ENCODE measurements around the gene PI4KA.
A peak's percentile ranks its signal among the peaks of the same experiment; 100 is the strongest.

PI4KA gene

DNA sequence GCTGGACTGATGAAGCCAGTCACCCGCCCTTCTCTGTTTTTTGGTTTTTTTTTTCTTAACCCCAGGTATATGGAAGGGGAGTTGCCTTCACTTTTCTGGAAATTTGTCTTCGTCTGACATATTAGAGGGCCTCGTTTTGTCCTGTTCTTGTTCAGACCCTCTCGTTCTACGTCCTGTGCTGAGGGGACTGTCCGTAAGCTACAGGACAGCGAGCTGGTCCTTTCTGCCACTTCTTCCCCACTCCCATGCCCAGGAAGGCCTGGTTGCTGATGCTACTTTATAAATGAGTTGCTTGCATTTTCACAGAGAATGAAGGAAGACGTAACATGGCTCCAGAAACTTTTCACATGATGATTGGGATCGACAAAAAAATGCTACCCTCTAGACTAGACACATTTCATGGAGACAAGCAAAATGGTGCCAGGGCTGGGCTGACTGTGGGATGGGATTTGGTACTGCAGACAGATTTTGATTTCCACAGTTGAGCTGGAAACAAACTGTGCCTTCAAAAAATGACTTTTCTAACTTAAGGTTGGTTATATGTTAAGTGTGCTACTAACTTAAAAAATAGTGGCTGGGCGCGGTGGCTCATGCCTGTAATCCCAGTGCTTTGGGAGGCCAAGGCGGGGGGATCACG is 31.4 kb upstream of the PI4KA start:
- no peaks in the 10 kb centered on the region for H3K4me1 ChIP-seq (ENCODE audit: control insufficient read depth, insufficient read depth, low read length)
- no peak overlapping the region for H3K27ac ChIP-seq (ENCODE audit: low read depth, low read length)
- H3K27me3 ChIP-seq (ENCODE audit: control insufficient read depth, insufficient read depth, low read length), result no peaks in the 10 kb centered on the region
- H3K9ac ChIP-seq (ENCODE audit: low read length), result no peak overlapping the region
- H3K36me3 ChIP-seq (ENCODE audit: control insufficient read depth, insufficient read depth, low read length), result peaks cover 10% of the 10 kb centered on the region
- no peak overlapping the region for H3K4me3 ChIP-seq (ENCODE audit: low read length)

DNA sequence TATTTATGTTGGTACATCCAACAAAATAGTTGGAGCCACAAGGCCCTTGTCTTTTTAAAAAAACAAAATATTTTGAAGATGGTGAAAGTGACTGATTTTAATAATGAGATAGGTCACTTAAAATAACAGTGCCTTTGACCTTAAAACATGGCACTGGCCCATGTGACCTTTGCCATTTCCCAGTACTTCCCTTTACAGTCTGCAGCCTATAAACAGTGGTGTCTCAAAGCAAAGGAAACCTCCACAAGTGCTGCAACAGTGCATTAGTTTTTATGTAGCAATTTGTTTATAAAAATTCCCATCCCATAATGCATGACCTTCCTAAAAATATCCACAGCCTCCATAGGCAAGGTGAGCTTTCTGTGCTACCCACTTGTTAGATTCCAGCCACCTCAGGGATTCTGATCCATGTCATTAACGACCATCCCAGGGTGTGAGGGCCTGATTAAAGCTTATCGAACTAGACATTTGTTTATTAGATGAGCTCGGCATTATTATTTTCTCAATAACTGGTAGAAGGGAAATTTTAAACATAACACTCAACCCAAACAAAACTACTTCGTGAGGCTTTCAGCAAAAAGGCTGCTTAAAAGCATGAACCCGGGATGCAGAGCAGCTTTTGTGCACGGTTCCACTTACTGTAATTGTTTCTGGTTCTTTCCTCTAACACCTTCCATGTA is 30.6 kb upstream of the PI4KA start:
- Histone ChIP-seq H3K27me3 (ENCODE audit: control insufficient read depth, insufficient read depth, low read length) (no peaks in the 10 kb centered on the region), H3K36me3 (ENCODE audit: control insufficient read depth, insufficient read depth, low read length) (peaks cover 10% of the 10 kb centered on the region), H3K9ac (ENCODE audit: low read length) (no peak overlapping the region), H3K27ac (ENCODE audit: low read depth, low read length) (no peak overlapping the region), H3K4me1 (ENCODE audit: control insufficient read depth, insufficient read depth, low read length) (no peaks in the 10 kb centered on the region), H3K4me3 (ENCODE audit: low read length) (no peak overlapping the region)

DNA sequence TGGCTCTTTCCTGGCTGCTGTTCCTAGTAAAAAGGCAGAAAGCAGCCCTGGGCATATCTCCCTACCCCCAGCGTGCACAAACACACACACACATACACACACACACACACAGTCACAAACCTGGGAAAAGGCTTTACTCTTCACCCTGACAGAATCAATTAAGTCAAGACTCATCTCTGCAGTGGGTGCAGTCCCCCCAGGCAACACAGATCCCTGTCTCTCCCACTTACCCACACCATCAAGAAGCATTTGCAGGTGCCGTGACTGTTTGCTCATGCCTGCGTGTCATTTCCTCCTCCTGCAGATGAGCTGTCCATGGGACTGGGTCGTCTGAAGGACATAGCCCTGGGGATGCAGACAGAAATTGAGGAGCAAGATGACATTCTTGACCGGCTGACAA is 28.8 kb upstream of the PI4KA start:
- no peaks in the 10 kb centered on the region for H3K4me1 ChIP-seq (ENCODE audit: control insufficient read depth, insufficient read depth, low read length)
- H3K36me3 ChIP-seq (ENCODE audit: control insufficient read depth, insufficient read depth, low read length), result peaks cover 20% of the 10 kb centered on the region
- H3K27me3 ChIP-seq (ENCODE audit: control insufficient read depth, insufficient read depth, low read length), result no peaks in the 10 kb centered on the region
- no peak overlapping the region for H3K4me3 ChIP-seq (ENCODE audit: low read length)
- no peak overlapping the region for H3K9ac ChIP-seq (ENCODE audit: low read length)
- no peak overlapping the region for H3K27ac ChIP-seq (ENCODE audit: low read depth, low read length)

DNA sequence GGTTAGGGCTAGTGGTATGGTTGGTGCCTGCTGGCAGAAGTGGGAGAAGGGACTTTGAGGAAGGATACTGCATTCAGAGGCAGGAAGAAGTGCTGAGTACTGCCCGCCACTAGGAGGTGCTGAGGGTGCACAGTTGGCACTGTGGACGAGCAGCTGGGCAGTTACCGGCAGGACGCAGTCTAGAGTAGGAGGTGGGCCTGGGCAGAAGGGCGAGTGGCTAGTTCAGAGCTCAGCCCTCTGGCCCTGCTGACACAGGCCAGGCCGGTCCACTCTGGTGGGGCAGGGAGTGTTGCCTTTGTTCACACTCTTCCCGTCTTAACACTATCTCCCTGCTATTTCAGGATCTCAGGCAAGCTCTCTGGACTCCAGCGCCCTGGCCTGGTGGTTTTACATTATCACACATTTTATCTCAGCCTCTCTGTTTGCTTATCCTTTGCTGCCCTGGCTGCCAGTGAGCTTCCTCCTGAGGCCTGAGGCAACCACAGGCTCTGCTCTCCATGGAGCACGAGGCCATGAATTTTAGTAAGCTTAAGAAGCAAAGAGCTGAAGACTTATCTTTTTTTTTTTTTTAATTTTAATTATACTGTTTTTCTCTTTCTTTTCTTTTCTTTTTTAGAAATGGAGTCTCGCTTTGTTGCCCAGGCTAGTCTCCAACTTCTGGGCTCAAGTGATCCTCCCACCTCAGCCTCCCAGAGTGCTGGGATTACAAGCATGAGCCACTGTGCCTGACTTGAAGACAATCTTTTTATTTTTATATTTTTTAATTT is 27.1 kb upstream of the PI4KA start:
- Histone ChIP-seq H3K9ac (ENCODE audit: low read length) (no peak overlapping the region), H3K4me3 (ENCODE audit: low read length) (no peak overlapping the region), H3K27me3 (ENCODE audit: control insufficient read depth, insufficient read depth, low read length) (no peaks in the 10 kb centered on the region), H3K36me3 (ENCODE audit: control insufficient read depth, insufficient read depth, low read length) (peaks cover 34% of the 10 kb centered on the region), H3K27ac (ENCODE audit: low read depth, low read length) (peak overlapping the region; percentile 21), H3K4me1 (ENCODE audit: control insufficient read depth, insufficient read depth, low read length) (no peaks in the 10 kb centered on the region)

DNA sequence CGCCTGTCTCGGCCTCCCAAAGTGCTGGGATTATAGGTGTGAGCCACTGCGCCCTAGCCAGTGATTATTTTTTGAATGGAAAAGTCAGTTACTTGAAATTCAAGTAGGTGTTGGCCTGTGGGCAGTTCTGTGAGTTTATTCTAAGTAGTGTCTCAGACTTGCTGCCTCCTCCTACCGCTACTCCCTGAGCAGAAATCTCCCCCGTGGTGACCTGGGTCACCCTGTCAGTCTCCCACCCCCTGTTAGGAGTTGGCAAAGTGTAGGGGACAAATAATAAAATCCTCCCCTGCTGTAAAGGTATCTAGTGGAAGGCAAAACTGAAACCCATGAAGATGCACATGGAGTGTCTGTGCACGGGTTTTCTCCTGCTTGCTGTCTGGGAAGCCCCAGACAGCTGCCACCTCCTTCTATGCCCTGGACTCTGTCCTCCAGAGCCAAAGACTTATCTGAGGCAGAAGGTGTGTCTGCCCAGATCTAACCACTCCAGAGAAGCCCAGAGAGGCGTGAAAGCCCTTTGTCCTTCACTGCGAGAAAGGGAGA is 26.5 kb upstream of the PI4KA start:
- H3K4me3 ChIP-seq (ENCODE audit: low read length), result no peak overlapping the region
- H3K27me3 ChIP-seq (ENCODE audit: control insufficient read depth, insufficient read depth, low read length), result no peaks in the 10 kb centered on the region
- no peak overlapping the region for H3K27ac ChIP-seq (ENCODE audit: low read depth, low read length)
- H3K9ac ChIP-seq (ENCODE audit: low read length), result no peak overlapping the region
- H3K36me3 ChIP-seq (ENCODE audit: control insufficient read depth, insufficient read depth, low read length), result peaks cover 34% of the 10 kb centered on the region
- no peaks in the 10 kb centered on the region for H3K4me1 ChIP-seq (ENCODE audit: control insufficient read depth, insufficient read depth, low read length)

DNA sequence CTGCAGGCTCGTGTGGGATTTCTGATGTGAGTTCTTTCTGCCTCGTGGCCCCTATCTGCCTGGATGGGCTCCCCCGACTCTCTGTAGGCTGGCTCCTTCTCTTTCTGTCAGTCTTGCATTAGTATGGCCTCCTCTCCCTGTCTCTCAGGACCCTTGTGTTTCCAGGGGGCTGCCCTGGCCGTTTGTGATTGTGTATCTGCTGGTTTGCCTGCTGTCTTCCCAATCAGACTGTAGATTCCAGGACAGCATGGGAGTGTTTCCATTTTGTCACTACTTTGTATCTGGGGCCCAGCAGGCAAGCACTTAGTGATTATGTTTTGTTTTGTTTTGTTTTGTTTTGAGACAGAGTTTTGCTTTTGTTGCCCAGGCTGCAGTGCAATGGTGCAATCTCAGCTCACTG is 25.8 kb upstream of the PI4KA start:
- H3K27ac ChIP-seq (ENCODE audit: low read depth, low read length), result no peak overlapping the region
- H3K4me3 ChIP-seq (ENCODE audit: low read length), result no peak overlapping the region
- peaks cover 34% of the 10 kb centered on the region for H3K36me3 ChIP-seq (ENCODE audit: control insufficient read depth, insufficient read depth, low read length)
- no peaks in the 10 kb centered on the region for H3K4me1 ChIP-seq (ENCODE audit: control insufficient read depth, insufficient read depth, low read length)
- H3K27me3 ChIP-seq (ENCODE audit: control insufficient read depth, insufficient read depth, low read length), result no peaks in the 10 kb centered on the region
- no peak overlapping the region for H3K9ac ChIP-seq (ENCODE audit: low read length)

DNA sequence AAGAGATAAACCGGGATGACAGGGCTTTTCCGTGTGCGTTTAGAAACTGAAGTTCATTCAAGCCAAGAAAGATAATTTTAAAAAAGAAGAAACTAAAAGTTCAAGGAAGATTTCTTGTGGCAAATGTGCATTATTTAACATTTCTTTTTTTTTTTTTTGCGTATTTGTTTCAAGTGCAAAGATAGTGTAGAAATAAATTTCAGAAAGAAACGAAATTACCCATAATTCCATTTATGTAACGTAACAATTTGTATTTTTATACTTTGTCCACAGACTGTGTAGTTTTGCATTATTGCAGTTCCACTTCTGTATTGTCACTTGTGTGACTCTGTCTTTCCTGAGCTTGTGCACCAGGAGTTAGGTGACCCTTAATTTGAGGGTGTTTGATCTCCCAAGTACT is 24.2 kb upstream of the PI4KA start:
- Histone ChIP-seq H3K4me1 (ENCODE audit: control insufficient read depth, insufficient read depth, low read length) (no peaks in the 10 kb centered on the region), H3K9ac (ENCODE audit: low read length) (no peak overlapping the region), H3K27ac (ENCODE audit: low read depth, low read length) (no peak overlapping the region), H3K36me3 (ENCODE audit: control insufficient read depth, insufficient read depth, low read length) (peaks cover 28% of the 10 kb centered on the region), H3K27me3 (ENCODE audit: control insufficient read depth, insufficient read depth, low read length) (no peaks in the 10 kb centered on the region), H3K4me3 (ENCODE audit: low read length) (no peak overlapping the region)

DNA sequence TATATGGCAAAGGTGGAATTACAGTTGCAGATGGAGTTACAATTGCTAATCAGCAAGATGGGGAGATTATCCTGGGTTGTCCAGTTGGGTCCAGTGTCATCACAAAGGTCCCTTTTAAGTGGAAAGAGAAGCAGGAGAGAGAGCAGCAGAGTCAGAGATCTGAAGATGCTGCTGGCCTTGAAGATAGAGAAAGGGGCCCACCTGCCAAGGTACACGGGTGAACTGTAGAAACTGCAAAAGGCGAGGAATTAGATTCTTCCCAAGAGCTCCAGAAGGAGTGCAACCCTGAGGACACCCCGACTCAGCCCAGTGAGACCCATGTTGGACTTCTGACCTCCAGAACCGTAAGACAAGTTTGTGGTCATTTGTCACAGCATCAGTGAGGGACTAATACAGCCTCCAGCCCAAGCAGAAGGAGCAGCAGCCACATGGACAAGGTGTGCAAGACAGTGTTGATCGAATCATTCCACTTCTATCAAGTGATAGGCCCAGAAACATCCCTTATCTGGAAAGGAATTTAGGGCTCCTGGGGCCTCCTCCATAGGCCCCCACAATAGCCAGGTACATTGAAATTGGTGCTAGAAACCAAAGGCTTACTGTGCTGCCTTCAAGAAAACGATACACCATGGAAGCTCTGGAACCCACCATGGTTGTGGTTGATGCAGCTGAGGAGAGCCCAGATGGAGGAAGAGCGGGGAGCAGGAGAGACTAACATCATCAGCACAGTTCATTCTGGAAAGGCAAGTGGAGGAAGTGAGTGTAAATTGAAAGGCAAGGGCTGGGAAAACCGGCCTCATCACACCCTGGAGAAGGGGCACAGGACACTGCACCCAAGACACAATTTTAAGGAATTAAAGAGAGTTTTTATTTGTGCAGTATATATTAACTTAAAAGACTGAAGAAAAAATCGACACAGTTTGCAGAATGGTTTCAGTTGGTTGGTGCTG is 23.5 kb upstream of the PI4KA start:
- peaks cover 24% of the 10 kb centered on the region for H3K36me3 ChIP-seq (ENCODE audit: control insufficient read depth, insufficient read depth, low read length)
- H3K4me3 ChIP-seq (ENCODE audit: low read length), result no peak overlapping the region
- no peaks in the 10 kb centered on the region for H3K4me1 ChIP-seq (ENCODE audit: control insufficient read depth, insufficient read depth, low read length)
- H3K27ac ChIP-seq (ENCODE audit: low read depth, low read length), result no peak overlapping the region
- H3K27me3 ChIP-seq (ENCODE audit: control insufficient read depth, insufficient read depth, low read length), result no peaks in the 10 kb centered on the region
- no peak overlapping the region for H3K9ac ChIP-seq (ENCODE audit: low read length)

DNA sequence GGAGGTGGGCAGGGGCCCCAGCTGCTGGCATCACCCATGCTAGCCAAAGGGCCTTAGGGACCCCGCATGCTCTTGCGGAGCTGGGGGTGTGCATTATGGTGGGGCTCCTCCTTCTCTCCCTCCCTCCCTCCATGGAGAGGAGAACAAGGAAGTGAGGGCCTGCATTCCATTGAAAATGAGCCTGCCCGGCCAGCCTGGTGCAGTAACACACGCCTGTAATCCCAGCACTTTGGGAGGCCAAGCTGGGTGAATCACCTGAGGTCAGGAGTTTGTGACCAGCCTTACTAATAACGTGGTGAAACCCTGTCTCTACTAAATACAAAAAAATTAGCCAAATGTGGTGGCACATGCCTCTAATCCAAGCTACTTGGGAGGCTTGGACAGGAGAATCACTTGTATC is 22.6 kb upstream of the PI4KA start:
- H3K27ac ChIP-seq (ENCODE audit: low read depth, low read length), result no peak overlapping the region

DNA sequence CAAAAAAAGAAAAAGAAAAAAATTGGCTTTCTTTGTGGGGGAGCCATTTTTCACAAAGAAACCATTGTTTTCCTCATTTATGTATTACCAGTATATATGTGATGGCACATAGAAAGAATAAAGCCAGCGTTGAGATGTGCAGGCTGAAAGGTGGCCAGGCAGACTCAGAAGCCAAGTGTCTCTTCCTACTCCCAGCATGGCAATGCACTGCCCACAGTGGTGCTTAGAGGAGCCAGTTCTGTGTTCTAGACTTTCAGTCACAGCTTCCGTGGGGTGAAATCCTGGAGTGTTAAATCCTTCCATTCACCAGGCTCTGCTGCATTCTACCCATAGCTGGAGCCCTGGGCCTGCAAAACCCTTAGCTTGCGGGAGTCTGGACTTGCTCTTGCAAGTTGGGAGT is 19.1 kb upstream of the PI4KA start:
- Histone ChIP-seq H3K27ac (ENCODE audit: low read depth, low read length) (no peak overlapping the region), H3K4me3 (ENCODE audit: low read length) (no peak overlapping the region), H3K9ac (ENCODE audit: low read length) (no peak overlapping the region), H3K4me1 (ENCODE audit: control insufficient read depth, insufficient read depth, low read length) (no peaks in the 10 kb centered on the region), H3K27me3 (ENCODE audit: control insufficient read depth, insufficient read depth, low read length) (no peaks in the 10 kb centered on the region), H3K36me3 (ENCODE audit: control insufficient read depth, insufficient read depth, low read length) (peaks cover 19% of the 10 kb centered on the region)

More for the DNA sequence above, 22.6 kb upstream of the PI4KA start:
- no peaks in the 10 kb centered on the region for H3K4me1 ChIP-seq (ENCODE audit: control insufficient read depth, insufficient read depth, low read length)
- H3K9ac ChIP-seq (ENCODE audit: low read length), result no peak overlapping the region
- H3K36me3 ChIP-seq (ENCODE audit: control insufficient read depth, insufficient read depth, low read length), result peaks cover 23% of the 10 kb centered on the region
- no peak overlapping the region for H3K4me3 ChIP-seq (ENCODE audit: low read length)
- H3K27me3 ChIP-seq (ENCODE audit: control insufficient read depth, insufficient read depth, low read length), result no peaks in the 10 kb centered on the region

DNA sequence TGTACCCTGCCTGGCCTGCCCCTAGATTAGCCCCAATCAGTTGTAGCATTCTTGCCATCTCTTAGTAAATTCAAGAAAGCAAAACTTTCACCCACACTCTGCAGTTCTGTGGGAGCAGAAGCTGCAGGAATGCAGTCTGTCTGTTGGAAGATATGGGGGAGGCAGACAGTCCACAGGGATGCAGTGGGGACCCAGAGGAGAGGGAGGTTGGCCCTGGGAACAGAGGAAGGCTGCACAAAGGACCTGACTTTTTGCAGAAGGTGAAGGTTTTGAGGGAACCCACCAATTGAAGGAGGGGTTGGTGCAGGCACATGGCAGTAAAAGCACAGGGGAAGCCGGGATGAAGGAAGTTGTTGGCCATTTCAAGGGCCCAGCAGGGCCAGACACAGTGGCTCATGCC is 16.7 kb upstream of the PI4KA start:
- H3K36me3 ChIP-seq (ENCODE audit: control insufficient read depth, insufficient read depth, low read length), result peaks cover 7% of the 10 kb centered on the region

DNA sequence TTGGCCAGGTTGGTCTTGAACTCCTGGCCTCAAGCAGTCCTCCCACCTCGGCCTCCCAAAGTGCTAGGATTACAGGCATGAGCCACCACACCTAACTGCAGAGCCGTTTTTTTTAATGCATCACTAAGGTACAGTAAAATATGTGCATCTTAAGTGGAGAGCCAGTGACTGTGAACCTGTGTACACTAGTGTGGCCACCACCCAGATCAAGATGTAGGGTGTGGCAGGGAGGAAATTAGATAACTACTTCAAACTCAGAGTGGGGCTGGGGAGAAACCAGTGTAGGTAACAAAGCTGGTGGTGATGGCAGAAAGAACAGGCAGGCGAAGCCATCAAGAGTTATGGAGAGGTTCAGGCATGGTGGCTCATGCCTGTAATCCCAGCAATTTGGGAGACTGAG is 14.6 kb upstream of the PI4KA start:
- Histone ChIP-seq H3K36me3 (ENCODE audit: control insufficient read depth, insufficient read depth, low read length) (peaks cover 8% of the 10 kb centered on the region), H3K9ac (ENCODE audit: low read length) (no peak overlapping the region), H3K27ac (ENCODE audit: low read depth, low read length) (no peak overlapping the region), H3K4me3 (ENCODE audit: low read length) (no peak overlapping the region), H3K4me1 (ENCODE audit: control insufficient read depth, insufficient read depth, low read length) (no peaks in the 10 kb centered on the region), H3K27me3 (ENCODE audit: control insufficient read depth, insufficient read depth, low read length) (no peaks in the 10 kb centered on the region)

More for the DNA sequence above, 16.7 kb upstream of the PI4KA start:
- Histone ChIP-seq H3K27me3 (ENCODE audit: control insufficient read depth, insufficient read depth, low read length) (no peaks in the 10 kb centered on the region), H3K27ac (ENCODE audit: low read depth, low read length) (no peak overlapping the region), H3K4me3 (ENCODE audit: low read length) (no peak overlapping the region), H3K9ac (ENCODE audit: low read length) (no peak overlapping the region), H3K4me1 (ENCODE audit: control insufficient read depth, insufficient read depth, low read length) (no peaks in the 10 kb centered on the region)

Measured in rectal smooth muscle tissue (tissue), 1 donor.